ENCODE measurements around the gene CNPY1.

Gene CNPY1

GRCh38 chr7:155457544-155458110, 88.7 kb downstream of the CNPY1 start:
- in situ Hi-C loops (cut with MboI; ENCODE audit: low sequenced_read_pairs) = no loop called here

GRCh38 chr7:155456738-155457543, 89.4 kb downstream of the CNPY1 start:
- in situ Hi-C loops (cut with MboI; ENCODE audit: low sequenced_read_pairs) = no loop called here

DNA sequence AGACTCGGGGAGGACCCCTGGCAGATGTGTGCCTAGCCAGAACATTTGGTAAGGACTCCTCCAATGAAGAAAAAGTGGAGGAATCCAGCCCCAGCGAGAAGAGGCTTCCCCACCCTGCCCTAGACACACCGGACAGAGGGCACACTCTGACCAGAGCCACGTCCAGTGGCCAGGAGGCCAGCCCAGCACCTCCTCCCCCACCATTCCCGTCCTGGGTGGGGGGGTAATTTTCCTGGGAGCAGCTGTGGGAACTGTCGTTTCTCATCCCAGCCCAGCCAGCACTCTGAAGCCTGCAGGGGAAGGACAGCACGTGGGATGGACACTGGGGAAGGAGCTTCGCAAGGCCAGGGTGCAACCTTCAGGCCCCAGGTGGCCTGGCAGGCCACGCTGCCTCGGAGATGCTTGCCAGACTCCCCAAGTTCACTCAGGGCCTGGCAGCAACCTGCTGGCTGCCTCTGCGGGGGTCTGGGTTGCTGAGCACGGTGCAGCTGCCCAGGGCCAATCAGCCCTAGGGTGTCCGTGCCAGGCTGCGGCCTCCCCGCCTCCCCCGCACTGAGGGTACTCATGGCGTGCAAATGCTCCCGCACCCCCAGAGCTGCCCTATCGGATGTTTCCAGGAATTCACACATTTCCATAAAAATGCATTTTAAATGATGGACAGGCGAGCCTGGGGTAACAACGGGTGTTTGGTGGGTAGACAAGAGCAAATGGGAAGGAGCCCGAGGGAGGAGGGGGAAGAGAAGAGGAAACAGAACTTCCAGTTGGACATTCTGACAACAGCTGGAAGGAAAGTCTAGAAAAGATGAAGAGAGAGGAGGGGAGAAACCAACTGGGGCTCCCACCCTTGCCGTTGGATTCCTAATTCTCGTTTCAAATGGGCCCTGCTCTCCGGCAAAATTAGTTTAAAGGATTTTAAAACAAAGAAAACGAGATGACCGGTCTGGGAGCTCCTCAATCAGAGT, 90.3 kb downstream of the CNPY1 start:
- in situ Hi-C loops (cut with MboI; ENCODE audit: low sequenced_read_pairs) = no loop called here

DNA sequence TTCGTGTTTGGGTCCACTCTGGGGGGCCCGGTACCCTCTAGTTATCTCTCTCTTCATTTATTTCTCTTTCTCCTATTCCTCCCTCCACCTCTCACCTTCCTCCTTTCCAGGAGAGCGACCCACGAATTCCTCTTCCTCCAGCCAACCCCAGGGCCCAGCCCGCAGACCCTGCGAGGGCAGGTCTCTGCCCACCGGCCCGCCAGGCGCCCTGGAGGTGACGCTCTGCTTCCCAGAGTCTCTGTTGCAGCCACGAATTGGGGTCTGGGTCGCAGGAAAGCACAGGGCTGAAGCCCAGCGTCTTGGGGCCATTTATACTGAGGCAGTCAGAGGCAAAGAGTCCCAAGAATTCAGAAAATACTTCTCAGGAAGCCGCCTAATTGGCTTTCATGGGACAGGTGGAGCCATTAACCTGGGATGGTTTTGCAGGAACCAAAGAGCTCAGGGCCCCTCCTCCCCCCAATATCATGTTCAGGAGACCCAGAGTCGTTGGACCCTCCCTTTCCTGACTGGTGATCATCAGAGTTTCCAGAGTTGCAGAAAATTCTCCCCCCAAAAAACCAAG, 91.1 kb downstream of the CNPY1 start:
- in situ Hi-C loops (cut with MboI; ENCODE audit: low sequenced_read_pairs) = no loop called here

- in situ Hi-C loops (cut with MboI; ENCODE audit: low sequenced_read_pairs) = no loop called here
These were observed 91.9 kb downstream of the CNPY1 start for GRCh38 chr7:155454183-155455112.

- in situ Hi-C loops (cut with MboI; ENCODE audit: low sequenced_read_pairs) = no loop called here
These were observed 92.8 kb downstream of the CNPY1 start for GRCh38 chr7:155453296-155454182.

GRCh38 chr7:155452505-155453295, 93.7 kb downstream of the CNPY1 start:
- in situ Hi-C loops (cut with MboI; ENCODE audit: low sequenced_read_pairs) = no loop called here

- in situ Hi-C loops (cut with MboI; ENCODE audit: low sequenced_read_pairs) = no loop called here
These were observed 94.5 kb downstream of the CNPY1 start for GRCh38 chr7:155451840-155452239.

Data from HL-60/S4 treated with phorbol 12-myristate 13-acetate at 8.2 ng/mL for 4 days and 3 days (cell line).